ENCODE data around the gene NT5M. TPM values are rescaled to one million over a fixed set of nuclear protein-coding genes. Genes with fewer than 3 reads are reported as not detected.
A peak's percentile ranks its signal among the peaks of the same experiment; 100 is the strongest.
"Not testable (repeated sequence)": the region's sequence is repeated elsewhere in the genome, so short reads cannot be mapped to it uniquely, and the experiment has no call there.

The NT5M gene
- total and polyA plus RNA-seq, 10 donors, result 1.2 to 3.6 (median 2.6) TPM

- H3K4me1 ChIP-seq, result peaks cover 0 to 13% (median 3%) of the 10 kb centered on the region in 6 donors
- no peak for DNase-seq
- 85 to 93% (median 86%) methylated on average over 9 of the region's 9 CpGs for WGBS, 5 donors
- intact Hi-C loops (cut with DNase I; ENCODE audit: low total_unique reads), result no loop called here
- no peaks in the 10 kb centered on the region for H3K9me3 ChIP-seq
- H3K4me3 ChIP-seq, result no peak overlapping the region
- peak overlapping the region in 2 of 8 donors; percentile 48 to 81 for H3K27ac ChIP-seq
- H3K27me3 ChIP-seq (replicated peaks in 1 of 7), result no peaks in the 10 kb centered on the region
- peaks cover 3 to 100% (median 83%) of the 10 kb centered on the region in 6 donors for H3K36me3 ChIP-seq
- TF ChIP-seq POLR2AphosphoS5 (IDR thresholded peaks at IDR 0.05), result no peak
- no peak for TF ChIP-seq POLR2A (IDR thresholded peaks at IDR 0.05)
- peak in 5 of 11 experiments; percentile 13 to 39 (median 28) for TF ChIP-seq CTCF (IDR thresholded peaks at IDR 0.05 in 8 of 11, conservative IDR thresholded peaks at IDR 0.05 in 3 of 11)
These were observed 33.0 kb upstream of the NT5M start for GRCh38 chr17:17269926-17270773.

GRCh38 chr17:17275971-17276370 lies 27.2 kb upstream of the NT5M start:
- WGBS, 5 donors, result 52 to 69% (median 64%) methylated on average over 6 of the region's 6 CpGs
- Histone ChIP-seq H3K27ac (peak overlapping the region in 7 of 8 donors; percentile 57 to 91 (median 71)), H3K36me3 (peaks cover 0 to 64% (median 37%) of the 10 kb centered on the region in 6 donors), H3K4me3 (peak overlapping the region in 1 of 8 donors; percentile 8), H3K27me3 (replicated peaks in 1 of 7) (no peaks in the 10 kb centered on the region), H3K4me1 (peaks cover 18 to 59% (median 43%) of the 10 kb centered on the region in 6 donors), H3K9me3 (no peaks in the 10 kb centered on the region)
- no peak for DNase-seq
- TF ChIP-seq POLR2A (IDR thresholded peaks at IDR 0.05), result no peak
- TF ChIP-seq CTCF (IDR thresholded peaks at IDR 0.05 in 8 of 11, conservative IDR thresholded peaks at IDR 0.05 in 3 of 11), result no peak
- no peak for TF ChIP-seq POLR2AphosphoS5 (IDR thresholded peaks at IDR 0.05)
- intact Hi-C loops (cut with DNase I; ENCODE audit: low total_unique reads), result no loop called here

- peaks cover 18 to 69% (median 50%) of the 10 kb centered on the region in 6 donors for H3K4me1 ChIP-seq
- peak overlapping the region in 1 of 8 donors; percentile 91 for H3K27ac ChIP-seq
- WGBS, 5 donors, result 93 to 96% (median 95%) methylated on average over 5 of the region's 5 CpGs
- intact Hi-C loops (cut with DNase I; ENCODE audit: low total_unique reads); H3K4me3 ChIP-seq; DNase-seq; H3K27me3 ChIP-seq (replicated peaks in 1 of 7); H3K9me3 ChIP-seq: not testable (repeated sequence)
- H3K36me3 ChIP-seq, result peaks cover 0 to 50% (median 30%) of the 10 kb centered on the region in 6 donors
These were observed 25.7 kb upstream of the NT5M start for GRCh38 chr17:17277431-17277830.

- Histone ChIP-seq H3K9me3 (no peaks in the 10 kb centered on the region), H3K36me3 (peaks cover 0 to 31% (median 16%) of the 10 kb centered on the region in 6 donors), H3K27ac (peak overlapping the region in 2 of 8 donors; percentile 10 to 99), H3K4me1 (peaks cover 18 to 69% (median 50%) of the 10 kb centered on the region in 6 donors), H3K4me3 (peak overlapping the region in 6 of 8 donors; percentile 87 to 100 (median 98)), H3K27me3 (replicated peaks in 1 of 7) (no peaks in the 10 kb centered on the region)
- WGBS, 5 donors, result 61 to 79% (median 71%) methylated on average over 4 of the region's 4 CpGs
- TF ChIP-seq CTCF (IDR thresholded peaks at IDR 0.05 in 8 of 11, conservative IDR thresholded peaks at IDR 0.05 in 3 of 11) (no peak), POLR2AphosphoS5 (IDR thresholded peaks at IDR 0.05) (no peak), POLR2A (IDR thresholded peaks at IDR 0.05) (no peak)
- no peak for DNase-seq
- intact Hi-C loops (cut with DNase I; ENCODE audit: low total_unique reads), result no loop called here
These were observed 23.9 kb upstream of the NT5M start for GRCh38 chr17:17279316-17279715.

All from spleen (tissue), 11 donors.